ENCODE results near the gene NSMF.

- TF ChIP-seq BHLHE40 (IDR thresholded peaks at IDR 0.05; ENCODE audit: borderline replicate concordance in 1 of 2, low read depth in 2 of 2, low read length in 1 of 2) (no peak), SRF (IDR thresholded peaks at IDR 0.05; ENCODE audit: low read depth in 2 of 2, low read length in 2 of 2) (no peak), POLR2AphosphoS5 (IDR thresholded peaks at IDR 0.05; ENCODE audit: low read length) (no peak), SREBF2 (IDR thresholded peaks at IDR 0.05; ENCODE audit: low read length) (no peak), REST (IDR thresholded peaks at IDR 0.05; ENCODE audit: low read depth, low read length) (no peak), ELK1 (IDR thresholded peaks at IDR 0.05; ENCODE audit: low read depth, low read length) (no peak)
These were observed 4.8 kb upstream of the NSMF start for GRCh38 chr9:137463931-137464290.
